Keratinocyte (primary cell): ENCODE results near the gene TPCN1. TPM values are rescaled to one million over a fixed set of nuclear protein-coding genes. Genes with fewer than 3 reads are reported as not detected.

Experiments
- DNase-seq: peaks from one replicate; pipeline ENCODE4 v3.0.0-alpha.2; 2011; ENCODE audit warnings: low read depth, missing footprints, low spot score
- FAIRE-seq: peaks from 2 replicates; lab custom pipeline; 2011; peaks lifted over from hg19 to GRCh38; lab: Jason Lieb, UNC
- H2AFZ ChIP-seq: 2 replicates; pipeline ENCODE4 v1.6.0; 2012; ENCODE audit warnings: low read length, control low read depth, inconsistent platforms; ENCODE audit not compliant: control insufficient read depth
- H3K27ac ChIP-seq: 2 replicates; pipeline ENCODE4 v1.5.1; 2011; ENCODE audit warnings: low read length; ENCODE audit not compliant: control insufficient read depth, insufficient read depth
- H3K27me3 ChIP-seq: 3 replicates; pipeline ENCODE4 v1.6.0; 2011; ENCODE audit warnings: low read length; ENCODE audit not compliant: control insufficient read depth, insufficient read depth; ENCODE audit errors: extremely low read depth
- H3K36me3 ChIP-seq, 2 experiments: 2 replicates in 1 of 2; 3 replicates in 1 of 2; pipeline ENCODE4 v1.5.1; 2011; ENCODE audit warnings: low read length in 2 of 2, mild to moderate bottlenecking in 1 of 2; ENCODE audit not compliant: control insufficient read depth in 2 of 2, insufficient read depth in 2 of 2; ENCODE audit errors: extremely low read depth in 1 of 2
- H3K4me1 ChIP-seq: 3 replicates; pipeline ENCODE4 v1.5.1; 2011; ENCODE audit warnings: low read length; ENCODE audit not compliant: control insufficient read depth, insufficient read depth; ENCODE audit errors: extremely low read depth
- H3K4me2 ChIP-seq: 3 replicates; pipeline ENCODE4 v1.6.0; 2011; ENCODE audit warnings: low read depth, low read length; ENCODE audit not compliant: control insufficient read depth, insufficient read depth; ENCODE audit errors: extremely low read depth
- H3K4me3 ChIP-seq, 3 experiments: fragments of 200-600 bp in 1 of 3; sonication (generic) in 1 of 3; 2 replicates in 2 of 3; 3 replicates in 1 of 3; pipeline ENCODE4 v1.5.1; 2011 to 2016; ENCODE audit warnings: low read length in 3 of 3, mild to moderate bottlenecking in 3 of 3, control low read depth in 2 of 3, inconsistent platforms in 1 of 3, low read depth in 1 of 3, mixed read lengths in 1 of 3, mixed run types in 1 of 3, moderate library complexity in 1 of 3; ENCODE audit not compliant: control insufficient read depth in 2 of 3, insufficient read depth in 2 of 3; ENCODE audit errors: extremely low read depth in 1 of 3
- H3K79me2 ChIP-seq: 2 replicates; pipeline ENCODE4 v1.6.0; 2012; ENCODE audit warnings: low read length; ENCODE audit not compliant: control insufficient read depth, insufficient read depth
- H3K9ac ChIP-seq: 3 replicates; pipeline ENCODE4 v1.6.0; 2011; ENCODE audit warnings: low read length; ENCODE audit not compliant: control insufficient read depth, insufficient read depth; ENCODE audit errors: extremely low read depth
- H3K9me1 ChIP-seq: 3 replicates; pipeline ENCODE4 v1.6.0; 2011; ENCODE audit warnings: low read length; ENCODE audit not compliant: control insufficient read depth, insufficient read depth; ENCODE audit errors: extremely low read depth
- H3K9me3 ChIP-seq: 2 replicates; pipeline ENCODE4 v1.5.1; 2012; ENCODE audit warnings: low read depth, low read length; ENCODE audit not compliant: control insufficient read depth
- H4K20me1 ChIP-seq: 3 replicates; pipeline ENCODE4 v1.6.0; 2011; ENCODE audit warnings: low read length; ENCODE audit not compliant: control insufficient read depth, insufficient read depth; ENCODE audit errors: extremely low read depth
- EZH2 ChIP-seq: IDR thresholded peaks from one replicate; pipeline ENCODE4 v1.6.1; 2012; ENCODE audit warnings: inconsistent platforms, mild to moderate bottlenecking, low read length, moderate library complexity
- dilution Hi-C: fragments of 300-500 bp; cut with MboI; formaldehyde crosslinking; loops from one replicate; pipeline ENCODE4 v1.7.0; 2020; ENCODE audit warnings: low sequenced_read_pairs; ENCODE audit not compliant: extremely low pct_ligation_motif_present
- polyA plus RNA-seq, 5 experiments: library from polyadenylated mRNA; depleted of rRNA in 3 of 5; stranded (reverse) in 3 of 5; stranded (forward) in 1 of 5; unstranded in 1 of 5; fragments of >200 nt; gene quantifications; 1 replicate in 1 of 5; 2 replicates in 3 of 5; 3 replicates in 1 of 5; pipeline versions ENCODE4 v1.2.1 to v1.2.3, GENCODE V29; 2011 to 2012; ENCODE audit warnings: missing spikeins in 2 of 5, low read depth in 1 of 5, low replicate concordance in 1 of 5
- TF ChIP-seq, protein P1 (sequence below), 3 experiments: IDR thresholded peaks in 1 of 3; conservative IDR thresholded peaks in 1 of 3; optimal IDR thresholded peaks in 1 of 3; 2 replicates in 2 of 3; 3 replicates in 1 of 3; pipeline versions ENCODE3 to v1.5.1; 2011; ENCODE audit warnings: low read length in 3 of 3, mild to moderate bottlenecking in 3 of 3, moderate library complexity in 2 of 3, control low read depth in 1 of 3, inconsistent platforms in 1 of 3; ENCODE audit not compliant: insufficient read depth in 2 of 3; ENCODE audit errors: extremely low read depth in 1 of 3

The TPCN1 gene
- polyA plus RNA-seq, 1 donor (not counting 4 experiments of a cell fraction or from before 2014, with no cell fraction given) = 6.8 TPM

DNA sequence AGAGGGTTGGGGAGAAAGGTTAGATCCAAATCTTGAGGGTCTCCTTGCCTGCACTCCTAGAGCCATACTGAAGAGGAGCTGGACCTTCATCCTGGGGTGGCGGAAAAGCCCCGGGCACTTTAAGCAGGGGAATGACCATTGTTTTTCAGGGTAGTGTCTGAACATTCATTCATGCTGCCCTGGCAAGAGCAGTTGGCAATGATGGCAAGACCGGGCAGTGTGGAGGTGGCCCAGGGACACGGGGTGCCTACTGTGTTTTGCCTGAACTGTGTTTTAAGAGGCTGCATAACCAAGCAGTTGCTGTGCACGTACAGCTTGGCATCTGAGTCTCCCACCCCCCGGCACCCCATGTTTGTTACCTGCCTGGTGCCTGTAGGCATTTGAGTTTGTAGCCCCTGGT lies 14.7 kb downstream of the TPCN1 start:
- Histone ChIP-seq H4K20me1 (no peaks in the 10 kb centered on the region), H3K27me3 (no peaks in the 10 kb centered on the region), H3K9me1 (no peaks in the 10 kb centered on the region), H3K79me2 (no peaks in the 10 kb centered on the region), H2AFZ (no peak overlapping the region), H3K36me3 (peaks cover 11 to 17% of the 10 kb centered on the region in 2 experiments), H3K4me2 (no peak overlapping the region), H3K9me3 (no peaks in the 10 kb centered on the region), H3K4me1 (peaks cover 25% of the 10 kb centered on the region), H3K4me3 (no peak overlapping the region), H3K27ac (no peak overlapping the region), H3K9ac (no peak overlapping the region)
- dilution Hi-C loops = no loop called here
- DNase-seq (no peak), FAIRE-seq (no peak)
- TF ChIP-seq, protein P1, sequence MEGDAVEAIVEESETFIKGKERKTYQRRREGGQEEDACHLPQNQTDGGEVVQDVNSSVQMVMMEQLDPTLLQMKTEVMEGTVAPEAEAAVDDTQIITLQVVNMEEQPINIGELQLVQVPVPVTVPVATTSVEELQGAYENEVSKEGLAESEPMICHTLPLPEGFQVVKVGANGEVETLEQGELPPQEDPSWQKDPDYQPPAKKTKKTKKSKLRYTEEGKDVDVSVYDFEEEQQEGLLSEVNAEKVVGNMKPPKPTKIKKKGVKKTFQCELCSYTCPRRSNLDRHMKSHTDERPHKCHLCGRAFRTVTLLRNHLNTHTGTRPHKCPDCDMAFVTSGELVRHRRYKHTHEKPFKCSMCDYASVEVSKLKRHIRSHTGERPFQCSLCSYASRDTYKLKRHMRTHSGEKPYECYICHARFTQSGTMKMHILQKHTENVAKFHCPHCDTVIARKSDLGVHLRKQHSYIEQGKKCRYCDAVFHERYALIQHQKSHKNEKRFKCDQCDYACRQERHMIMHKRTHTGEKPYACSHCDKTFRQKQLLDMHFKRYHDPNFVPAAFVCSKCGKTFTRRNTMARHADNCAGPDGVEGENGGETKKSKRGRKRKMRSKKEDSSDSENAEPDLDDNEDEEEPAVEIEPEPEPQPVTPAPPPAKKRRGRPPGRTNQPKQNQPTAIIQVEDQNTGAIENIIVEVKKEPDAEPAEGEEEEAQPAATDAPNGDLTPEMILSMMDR (optimal IDR thresholded peaks at IDR 0.05 in 1 of 3, IDR thresholded peaks at IDR 0.05 in 1 of 3, conservative IDR thresholded peaks at IDR 0.05 in 1 of 3; ENCODE audit: extremely low read depth in 1 of 3, insufficient read depth in 2 of 3, low read length in 3 of 3) = no peak
- TF ChIP-seq EZH2 = no peak

- no peak overlapping the region for H2AFZ ChIP-seq
- DNase-seq (no peak), FAIRE-seq (no peak)
- no peaks in the 10 kb centered on the region for H3K79me2 ChIP-seq
- peaks cover 11 to 13% of the 10 kb centered on the region in 2 experiments for H3K36me3 ChIP-seq
- H3K4me2 ChIP-seq = no peak overlapping the region
- no peak for TF ChIP-seq EZH2
- TF ChIP-seq, protein P1 (optimal IDR thresholded peaks at IDR 0.05 in 1 of 3, IDR thresholded peaks at IDR 0.05 in 1 of 3, conservative IDR thresholded peaks at IDR 0.05 in 1 of 3; ENCODE audit: extremely low read depth in 1 of 3, insufficient read depth in 2 of 3, low read length in 3 of 3) = no peak
- H4K20me1 ChIP-seq = no peaks in the 10 kb centered on the region
- H3K9me3 ChIP-seq = no peaks in the 10 kb centered on the region
- dilution Hi-C loops = no loop called here
- no peaks in the 10 kb centered on the region for H3K9me1 ChIP-seq
- H3K9ac ChIP-seq = no peak overlapping the region
- no peaks in the 10 kb centered on the region for H3K27me3 ChIP-seq
- H3K27ac ChIP-seq = no peak overlapping the region
- peaks cover 24% of the 10 kb centered on the region for H3K4me1 ChIP-seq
- no peak overlapping the region for H3K4me3 ChIP-seq
These were observed 15.5 kb downstream of the TPCN1 start for GRCh38 chr12:113236539-113237399.
